GM23338 (cell line): Measurements from ENCODE around the gene ARRB1. TPM values are rescaled to one million over a fixed set of nuclear protein-coding genes. Genes with fewer than 3 reads are reported as not detected.

Source experiments
- ATAC-seq: fragments of 200-7000 bp; cut with Tn5 transposase; 3 replicates; pipeline ENCODE4 v1.9.1; 2020
- DNase-seq: peaks from one replicate; pipeline ENCODE4 v3.0.0-alpha.2; 2015; ENCODE audit warnings: low spot score
- H2AFZ ChIP-seq: fragments of 200-600 bp; sonication (generic); 2 replicates; pipeline ENCODE4 v1.8.0; 2016; ENCODE audit warnings: antibody characterized with exemption, mild to moderate bottlenecking, moderate library complexity
- H3F3A ChIP-seq: fragments of 200-600 bp; sonication (generic); replicated peaks from 2 replicates; pipeline ENCODE4 v1.8.0; 2017; ENCODE audit warnings: antibody characterized with exemption, mixed run types, low read depth
- H3K27ac ChIP-seq: fragments of 200-600 bp; sonication (generic); 2 replicates; pipeline ENCODE4 v1.6.1; 2016; ENCODE audit warnings: low read depth
- H3K27me3 ChIP-seq: fragments of 200-600 bp; sonication (generic); 2 replicates; pipeline ENCODE4 v1.8.0; 2016; ENCODE audit warnings: mild to moderate bottlenecking, mixed run types, moderate library complexity; ENCODE audit not compliant: insufficient read depth
- H3K36me3 ChIP-seq: fragments of 200-600 bp; sonication (generic); 2 replicates; pipeline ENCODE4 v1.8.0; 2016; ENCODE audit warnings: mild to moderate bottlenecking; ENCODE audit not compliant: insufficient read depth
- H3K4me1 ChIP-seq: fragments of 200-600 bp; sonication (generic); 2 replicates; pipeline ENCODE4 v1.8.0; 2016; ENCODE audit warnings: mild to moderate bottlenecking, moderate library complexity; ENCODE audit not compliant: insufficient read depth
- H3K4me2 ChIP-seq: fragments of 200-600 bp; sonication (generic); 2 replicates; pipeline ENCODE4 v1.7.1; 2017; ENCODE audit warnings: mixed run types
- H3K4me3 ChIP-seq: fragments of 200-600 bp; sonication (generic); 2 replicates; pipeline ENCODE4 v1.6.1; 2016; ENCODE audit warnings: mixed run types
- H3K79me2 ChIP-seq: fragments of 200-600 bp; sonication (generic); replicated peaks from 2 replicates; pipeline ENCODE4 v1.8.0; 2017; ENCODE audit warnings: mild to moderate bottlenecking; ENCODE audit not compliant: insufficient read depth
- H3K9me2 ChIP-seq: fragments of 200-600 bp; sonication (generic); 2 replicates; pipeline ENCODE4 v1.8.0; 2017; ENCODE audit not compliant: insufficient read depth
- H4K20me1 ChIP-seq: fragments of 200-600 bp; sonication (generic); replicated peaks from 2 replicates; pipeline ENCODE4 v1.8.0; 2017; ENCODE audit warnings: mild to moderate bottlenecking; ENCODE audit not compliant: insufficient read depth
- H3K27ac Mint-ChIP-seq: 2 replicates; pipeline ENCODE4 v1.8.0; 2020; ENCODE audit warnings: inconsistent platforms, mild to moderate bottlenecking, moderate library complexity, mixed read lengths
- H3K27me3 Mint-ChIP-seq: 3 replicates; pipeline ENCODE4 v1.8.0; 2022; ENCODE audit warnings: low read depth, mild to moderate bottlenecking, moderate library complexity, mixed read lengths, inconsistent platforms; ENCODE audit not compliant: insufficient read depth, poor library complexity
- H3K36me3 Mint-ChIP-seq: 3 replicates; pipeline ENCODE4 v1.8.0; 2021; ENCODE audit warnings: low read depth, mild to moderate bottlenecking, inconsistent platforms, moderate library complexity, mixed read lengths
- H3K4me1 Mint-ChIP-seq: 3 replicates; pipeline ENCODE4 v1.8.0; 2020; ENCODE audit warnings: mild to moderate bottlenecking, inconsistent platforms, mixed read lengths
- H3K4me3 Mint-ChIP-seq: 3 replicates; pipeline ENCODE4 v1.8.0; 2021; ENCODE audit warnings: moderate library complexity, mild to moderate bottlenecking, inconsistent platforms, mixed read lengths
- H3K9me3 Mint-ChIP-seq: 3 replicates; pipeline ENCODE4 v1.8.0; 2020; ENCODE audit warnings: moderate library complexity, mild to moderate bottlenecking, inconsistent platforms, mixed read lengths
- CREB1 ChIP-seq: fragments of 250-450 bp; sonication (Bioruptor Pico); IDR thresholded peaks from 2 replicates; pipeline ENCODE4 v1.5.0; 2020; ENCODE audit warnings: low read depth, mild to moderate bottlenecking, moderate library complexity
- CTCF ChIP-seq, 2 experiments: fragments of 200-600 bp in 1 of 2; sonication (generic) in 1 of 2; conservative IDR thresholded peaks; 2 replicates each; pipeline versions ENCODE4 v1.5.1 to v1.6.1; 2016 to 2017; ENCODE audit warnings: antibody characterized with exemption in 2 of 2, low read depth in 2 of 2, mild to moderate bottlenecking in 2 of 2, moderate library complexity in 1 of 2
- ETS1 ChIP-seq: IDR thresholded peaks from 2 replicates; pipeline ENCODE4 v1.6.1; 2016; ENCODE audit warnings: antibody characterized with exemption
- EZH2 ChIP-seq: fragments of 200-600 bp; sonication (generic); IDR thresholded peaks from one replicate; pipeline ENCODE4 v1.8.0; 2017; ENCODE audit warnings: antibody characterized with exemption, mild to moderate bottlenecking, low read depth; ENCODE audit not compliant: unreplicated experiment
- JUNB ChIP-seq: IDR thresholded peaks from one replicate; pipeline ENCODE4 v1.6.1; 2016; ENCODE audit warnings: antibody characterized with exemption; ENCODE audit not compliant: unreplicated experiment
- POLR2AphosphoS5 ChIP-seq: IDR thresholded peaks from 2 replicates; pipeline ENCODE4 v1.6.1; 2016; ENCODE audit warnings: antibody characterized with exemption, low read depth
- STAT1 ChIP-seq: IDR thresholded peaks from one replicate; pipeline ENCODE4 v1.6.1; 2016; ENCODE audit warnings: antibody characterized with exemption; ENCODE audit not compliant: unreplicated experiment
- ZNF114 ChIP-seq: fragments of 250-450 bp; sonication (Bioruptor Pico); IDR thresholded peaks from 2 replicates; pipeline ENCODE4 v1.5.0; 2020; ENCODE audit warnings: mild to moderate bottlenecking, moderate library complexity
- ZNF331 ChIP-seq: fragments of 250-450 bp; sonication (Bioruptor Pico); IDR thresholded peaks from 2 replicates; pipeline ENCODE4 v1.5.0; 2020; ENCODE audit warnings: low read depth, mild to moderate bottlenecking, moderate library complexity
- polyA plus RNA-seq: library from polyadenylated mRNA; unstranded; fragments of >200 nt; fragmentation: Nextera tagmentation; extraction: Ambion mirVana; gene quantifications from 2 replicates; pipeline ENCODE4 v1.2.1, GENCODE V29; 2016
- total RNA-seq: library from RNA; depleted of rRNA; stranded (reverse); fragments of >200 nt; shearing (Covaris generic); gene quantifications from 2 replicates; pipeline ENCODE4 v1.2.3, GENCODE V29; 2014
- TF ChIP-seq, protein P1 (sequence below): fragments of 250-450 bp; sonication (Bioruptor Pico); IDR thresholded peaks from 2 replicates; pipeline ENCODE4 v1.5.0; 2020; ENCODE audit warnings: mild to moderate bottlenecking, moderate library complexity
- TF ChIP-seq, protein P2 (sequence below): IDR thresholded peaks from one replicate; pipeline ENCODE4 v1.6.1; 2018; ENCODE audit warnings: antibody characterized with exemption; ENCODE audit not compliant: unreplicated experiment

ARRB1 gene
- total and polyA plus RNA-seq, 2 experiments from 2014 or later: 6.3 to 11.1 TPM

DNA sequence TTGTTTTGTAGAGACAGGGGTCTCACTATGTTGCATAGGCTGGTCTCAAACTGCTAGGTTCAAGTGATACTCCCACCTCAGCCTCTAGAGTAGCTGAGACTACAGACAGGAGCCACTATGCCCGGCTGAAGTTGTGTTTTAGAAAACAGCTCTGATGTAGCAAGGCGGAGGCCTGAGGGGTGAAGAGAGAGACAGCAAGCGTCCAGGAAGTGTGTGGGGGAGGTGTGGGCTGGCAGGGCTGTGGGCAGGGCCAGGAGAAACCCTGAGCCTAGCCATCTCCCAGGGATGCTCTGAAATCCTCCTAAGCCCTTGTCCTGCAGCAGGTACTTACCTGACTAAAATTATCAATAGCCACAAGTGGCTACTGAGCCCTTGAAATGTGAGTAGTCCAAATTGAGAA is 31.8 kb upstream of the ARRB1 start (continued):
- TF ChIP-seq EZH2: no peak
- TF ChIP-seq, protein P1, sequence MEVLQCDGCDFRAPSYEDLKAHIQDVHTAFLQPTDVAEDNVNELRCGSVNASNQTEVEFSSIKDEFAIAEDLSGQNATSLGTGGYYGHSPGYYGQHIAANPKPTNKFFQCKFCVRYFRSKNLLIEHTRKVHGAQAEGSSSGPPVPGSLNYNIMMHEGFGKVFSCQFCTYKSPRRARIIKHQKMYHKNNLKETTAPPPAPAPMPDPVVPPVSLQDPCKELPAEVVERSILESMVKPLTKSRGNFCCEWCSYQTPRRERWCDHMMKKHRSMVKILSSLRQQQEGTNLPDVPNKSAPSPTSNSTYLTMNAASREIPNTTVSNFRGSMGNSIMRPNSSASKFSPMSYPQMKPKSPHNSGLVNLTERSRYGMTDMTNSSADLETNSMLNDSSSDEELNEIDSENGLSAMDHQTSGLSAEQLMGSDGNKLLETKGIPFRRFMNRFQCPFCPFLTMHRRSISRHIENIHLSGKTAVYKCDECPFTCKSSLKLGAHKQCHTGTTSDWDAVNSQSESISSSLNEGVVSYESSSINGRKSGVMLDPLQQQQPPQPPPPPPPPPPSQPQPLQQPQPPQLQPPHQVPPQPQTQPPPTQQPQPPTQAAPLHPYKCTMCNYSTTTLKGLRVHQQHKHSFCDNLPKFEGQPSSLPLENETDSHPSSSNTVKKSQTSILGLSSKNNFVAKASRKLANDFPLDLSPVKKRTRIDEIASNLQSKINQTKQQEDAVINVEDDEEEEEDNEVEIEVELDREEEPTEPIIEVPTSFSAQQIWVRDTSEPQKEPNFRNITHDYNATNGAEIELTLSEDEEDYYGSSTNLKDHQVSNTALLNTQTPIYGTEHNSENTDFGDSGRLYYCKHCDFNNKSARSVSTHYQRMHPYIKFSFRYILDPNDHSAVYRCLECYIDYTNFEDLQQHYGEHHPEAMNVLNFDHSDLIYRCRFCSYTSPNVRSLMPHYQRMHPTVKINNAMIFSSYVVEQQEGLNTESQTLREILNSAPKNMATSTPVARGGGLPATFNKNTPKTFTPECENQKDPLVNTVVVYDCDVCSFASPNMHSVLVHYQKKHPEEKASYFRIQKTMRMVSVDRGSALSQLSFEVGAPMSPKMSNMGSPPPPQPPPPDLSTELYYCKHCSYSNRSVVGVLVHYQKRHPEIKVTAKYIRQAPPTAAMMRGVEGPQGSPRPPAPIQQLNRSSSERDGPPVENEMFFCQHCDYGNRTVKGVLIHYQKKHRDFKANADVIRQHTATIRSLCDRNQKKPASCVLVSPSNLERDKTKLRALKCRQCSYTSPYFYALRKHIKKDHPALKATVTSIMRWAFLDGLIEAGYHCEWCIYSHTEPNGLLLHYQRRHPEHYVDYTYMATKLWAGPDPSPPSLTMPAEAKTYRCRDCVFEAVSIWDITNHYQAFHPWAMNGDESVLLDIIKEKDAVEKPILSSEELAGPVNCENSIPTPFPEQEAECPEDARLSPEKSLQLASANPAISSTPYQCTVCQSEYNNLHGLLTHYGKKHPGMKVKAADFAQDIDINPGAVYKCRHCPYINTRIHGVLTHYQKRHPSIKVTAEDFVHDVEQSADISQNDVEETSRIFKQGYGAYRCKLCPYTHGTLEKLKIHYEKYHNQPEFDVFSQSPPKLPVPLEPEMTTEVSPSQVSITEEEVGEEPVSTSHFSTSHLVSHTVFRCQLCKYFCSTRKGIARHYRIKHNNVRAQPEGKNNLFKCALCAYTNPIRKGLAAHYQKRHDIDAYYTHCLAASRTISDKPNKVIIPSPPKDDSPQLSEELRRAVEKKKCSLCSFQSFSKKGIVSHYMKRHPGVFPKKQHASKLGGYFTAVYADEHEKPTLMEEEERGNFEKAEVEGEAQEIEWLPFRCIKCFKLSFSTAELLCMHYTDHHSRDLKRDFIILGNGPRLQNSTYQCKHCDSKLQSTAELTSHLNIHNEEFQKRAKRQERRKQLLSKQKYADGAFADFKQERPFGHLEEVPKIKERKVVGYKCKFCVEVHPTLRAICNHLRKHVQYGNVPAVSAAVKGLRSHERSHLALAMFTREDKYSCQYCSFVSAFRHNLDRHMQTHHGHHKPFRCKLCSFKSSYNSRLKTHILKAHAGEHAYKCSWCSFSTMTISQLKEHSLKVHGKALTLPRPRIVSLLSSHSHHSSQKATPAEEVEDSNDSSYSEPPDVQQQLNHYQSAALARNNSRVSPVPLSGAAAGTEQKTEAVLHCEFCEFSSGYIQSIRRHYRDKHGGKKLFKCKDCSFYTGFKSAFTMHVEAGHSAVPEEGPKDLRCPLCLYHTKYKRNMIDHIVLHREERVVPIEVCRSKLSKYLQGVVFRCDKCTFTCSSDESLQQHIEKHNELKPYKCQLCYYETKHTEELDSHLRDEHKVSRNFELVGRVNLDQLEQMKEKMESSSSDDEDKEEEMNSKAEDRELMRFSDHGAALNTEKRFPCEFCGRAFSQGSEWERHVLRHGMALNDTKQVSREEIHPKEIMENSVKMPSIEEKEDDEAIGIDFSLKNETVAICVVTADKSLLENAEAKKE (CRISPR knock-in tag): no peak

GRCh38 chr11:75380716-75381420 is 29.4 kb upstream of the ARRB1 start:
- no peaks in the 10 kb centered on the region for H3F3A ChIP-seq
- no peak for DNase-seq
- H3K79me2 ChIP-seq: no peaks in the 10 kb centered on the region
- H3K9me2 ChIP-seq: no peaks in the 10 kb centered on the region
- H3K36me3 Mint-ChIP-seq: no peaks in the 10 kb centered on the region
- peaks cover 8% of the 10 kb centered on the region for H3K27me3 Mint-ChIP-seq
- no peaks in the 10 kb centered on the region for H3K27me3 ChIP-seq
- no peaks in the 10 kb centered on the region for H3K9me3 Mint-ChIP-seq
- no peak overlapping the region; the same call in 1 of the 2 replicates for H3K27ac Mint-ChIP-seq
- H3K4me2 ChIP-seq: no peak overlapping the region
- H3K4me3 ChIP-seq: no peak overlapping the region
- no peaks in the 10 kb centered on the region for H4K20me1 ChIP-seq
- H3K4me1 ChIP-seq: no peaks in the 10 kb centered on the region; the same call in 1 of the 2 replicates
- H3K36me3 ChIP-seq: no peaks in the 10 kb centered on the region
- H3K4me1 Mint-ChIP-seq: peaks cover 18% of the 10 kb centered on the region
- peak overlapping the region; percentile 47; the same call in 1 of the 2 replicates for H2AFZ ChIP-seq
- ATAC-seq: no peak
- no peak overlapping the region for H3K4me3 Mint-ChIP-seq
- no peak overlapping the region for H3K27ac ChIP-seq
- no peak for TF ChIP-seq POLR2AphosphoS5
- no peak for TF ChIP-seq STAT1
- no peak for TF ChIP-seq ZNF114
- no peak for TF ChIP-seq CTCF (conservative IDR thresholded peaks at IDR 0.05; ENCODE audit: low read depth in 2 of 2)
- TF ChIP-seq ZNF331: no peak
- no peak for TF ChIP-seq JUNB
- TF ChIP-seq ETS1: no peak
- no peak for TF ChIP-seq CREB1 (CRISPR knock-in tag)
- TF ChIP-seq, protein P2, sequence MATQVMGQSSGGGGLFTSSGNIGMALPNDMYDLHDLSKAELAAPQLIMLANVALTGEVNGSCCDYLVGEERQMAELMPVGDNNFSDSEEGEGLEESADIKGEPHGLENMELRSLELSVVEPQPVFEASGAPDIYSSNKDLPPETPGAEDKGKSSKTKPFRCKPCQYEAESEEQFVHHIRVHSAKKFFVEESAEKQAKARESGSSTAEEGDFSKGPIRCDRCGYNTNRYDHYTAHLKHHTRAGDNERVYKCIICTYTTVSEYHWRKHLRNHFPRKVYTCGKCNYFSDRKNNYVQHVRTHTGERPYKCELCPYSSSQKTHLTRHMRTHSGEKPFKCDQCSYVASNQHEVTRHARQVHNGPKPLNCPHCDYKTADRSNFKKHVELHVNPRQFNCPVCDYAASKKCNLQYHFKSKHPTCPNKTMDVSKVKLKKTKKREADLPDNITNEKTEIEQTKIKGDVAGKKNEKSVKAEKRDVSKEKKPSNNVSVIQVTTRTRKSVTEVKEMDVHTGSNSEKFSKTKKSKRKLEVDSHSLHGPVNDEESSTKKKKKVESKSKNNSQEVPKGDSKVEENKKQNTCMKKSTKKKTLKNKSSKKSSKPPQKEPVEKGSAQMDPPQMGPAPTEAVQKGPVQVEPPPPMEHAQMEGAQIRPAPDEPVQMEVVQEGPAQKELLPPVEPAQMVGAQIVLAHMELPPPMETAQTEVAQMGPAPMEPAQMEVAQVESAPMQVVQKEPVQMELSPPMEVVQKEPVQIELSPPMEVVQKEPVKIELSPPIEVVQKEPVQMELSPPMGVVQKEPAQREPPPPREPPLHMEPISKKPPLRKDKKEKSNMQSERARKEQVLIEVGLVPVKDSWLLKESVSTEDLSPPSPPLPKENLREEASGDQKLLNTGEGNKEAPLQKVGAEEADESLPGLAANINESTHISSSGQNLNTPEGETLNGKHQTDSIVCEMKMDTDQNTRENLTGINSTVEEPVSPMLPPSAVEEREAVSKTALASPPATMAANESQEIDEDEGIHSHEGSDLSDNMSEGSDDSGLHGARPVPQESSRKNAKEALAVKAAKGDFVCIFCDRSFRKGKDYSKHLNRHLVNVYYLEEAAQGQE: no peak
